RWPE1 (cell line): ENCODE measurements around the gene HKDC1.

Experiments used
- CTCF ChIA-PET: fragments of 350-600 bp; sonication (Branson Sonifier 250); formaldehyde crosslinking; extraction: SDS; loops from one replicate; lab custom pipeline; 2021; lab: Yijun Ruan, JAX
- POLR2A ChIA-PET: fragments of 400-600 bp; formaldehyde crosslinking; extraction: SDS; loops from one replicate; lab custom pipeline; 2020; ENCODE audit warnings: antibody characterized with exemption; ENCODE audit not compliant: low non-redundant PET; lab: Yijun Ruan, JAX
- DNase-seq: peaks from one replicate; pipeline ENCODE4 v3.0.0; 2012; ENCODE audit warnings: low spot score
- H3K27ac ChIP-seq: fragments of 450-650 bp; 2 replicates; pipeline ENCODE4 v1.5.1; 2017
- CTCF ChIP-seq: fragments of 450-650 bp; conservative IDR thresholded peaks from 2 replicates; pipeline ENCODE4 v1.5.1; 2017; ENCODE audit warnings: low read depth, mild to moderate bottlenecking

Gene HKDC1

DNA sequence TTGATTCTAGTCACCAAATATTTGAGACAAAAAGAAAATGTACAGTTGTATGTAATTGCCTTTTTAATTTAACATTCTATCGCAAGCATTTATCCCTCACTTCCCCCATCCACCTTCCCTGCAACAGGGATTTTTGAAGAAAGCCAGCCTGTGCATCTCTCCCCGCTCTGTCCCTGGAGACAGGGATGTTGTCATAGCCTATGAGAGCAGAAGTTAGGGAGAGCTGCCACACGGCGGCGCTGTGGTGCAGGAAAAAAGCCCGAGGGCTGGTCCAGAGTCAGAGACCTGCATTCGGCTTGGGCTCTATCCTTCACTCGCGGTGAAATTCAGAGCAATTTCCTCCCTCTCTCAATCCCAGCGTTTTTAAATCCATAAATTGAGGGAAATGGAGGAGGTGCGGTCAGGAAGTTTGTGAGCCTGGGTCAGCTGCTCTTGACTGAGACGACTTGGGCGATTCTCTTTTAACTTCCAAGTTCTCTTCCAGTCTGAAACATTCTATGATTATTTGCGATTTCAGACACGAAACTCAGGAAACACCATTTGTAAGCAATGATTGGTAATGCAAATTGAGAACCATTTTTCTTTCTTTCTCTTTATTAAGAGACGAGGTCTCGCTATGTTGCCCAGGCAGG, 17.5 kb downstream of the HKDC1 start:
- peak; percentile 87 for DNase-seq
- ChIA-PET CTCF (interaction anchor here (0.6 to 1.6 kb wide), 5 partner anchors 82 to 175 kb away, joined by 3 to 5 read pairs (median 4); no protein-coding TSS in a partner anchor), POLR2A (no interaction called here)
- no peak overlapping the region for H3K27ac ChIP-seq
- TF ChIP-seq CTCF: peak; percentile 93

GRCh38 chr10:69239136-69239535, 19.0 kb downstream of the HKDC1 start:
- CTCF ChIA-PET: interaction anchor here (0.6 to 2.0 kb wide), 7 partner anchors 18 to 169 kb away, joined by 3 to 8 read pairs (median 4); no protein-coding TSS in a partner anchor
- H3K27ac ChIP-seq: peak overlapping the region; percentile 84
- no peak for DNase-seq
- POLR2A ChIA-PET: no interaction called here
- no peak for TF ChIP-seq CTCF

- no peak for TF ChIP-seq CTCF
- POLR2A ChIA-PET: no interaction called here
- peak overlapping the region; percentile 84 for H3K27ac ChIP-seq
- CTCF ChIA-PET: interaction anchor here (0.6 to 2.0 kb wide), 4 partner anchors 124 to 168 kb away, joined by 4 to 8 read pairs (median 6); no protein-coding TSS in a partner anchor
- DNase-seq: no peak
Observed at GRCh38 chr10:69239816-69240434, 19.8 kb downstream of the HKDC1 start.

DNA sequence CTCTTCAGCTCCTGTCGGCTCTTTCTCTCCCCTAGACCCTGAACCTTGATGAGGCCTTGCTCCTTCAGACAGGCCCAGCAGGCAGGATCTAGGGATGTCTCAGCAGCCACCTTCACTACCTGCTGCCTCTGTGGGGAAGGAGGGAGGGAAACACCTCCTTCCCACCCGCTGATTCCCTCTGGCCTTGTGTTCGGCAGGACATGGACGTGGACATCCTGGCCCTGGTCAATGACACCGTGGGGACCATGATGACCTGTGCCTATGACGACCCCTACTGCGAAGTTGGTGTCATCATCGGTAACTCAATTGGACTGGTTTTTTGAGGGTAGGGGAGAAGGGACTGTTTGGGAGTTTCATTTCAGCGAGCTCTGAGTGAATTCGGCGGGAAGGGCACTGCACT, 20.3 kb downstream of the HKDC1 start:
- no peak for TF ChIP-seq CTCF
- peak overlapping the region; percentile 84 for H3K27ac ChIP-seq
- ChIA-PET POLR2A (no interaction called here), CTCF (interaction anchor here (1.1 to 2.0 kb wide), 2 partner anchors 152 to 168 kb away, joined by 6 to 8 read pairs; no protein-coding TSS in a partner anchor)
- no peak for DNase-seq

DNA sequence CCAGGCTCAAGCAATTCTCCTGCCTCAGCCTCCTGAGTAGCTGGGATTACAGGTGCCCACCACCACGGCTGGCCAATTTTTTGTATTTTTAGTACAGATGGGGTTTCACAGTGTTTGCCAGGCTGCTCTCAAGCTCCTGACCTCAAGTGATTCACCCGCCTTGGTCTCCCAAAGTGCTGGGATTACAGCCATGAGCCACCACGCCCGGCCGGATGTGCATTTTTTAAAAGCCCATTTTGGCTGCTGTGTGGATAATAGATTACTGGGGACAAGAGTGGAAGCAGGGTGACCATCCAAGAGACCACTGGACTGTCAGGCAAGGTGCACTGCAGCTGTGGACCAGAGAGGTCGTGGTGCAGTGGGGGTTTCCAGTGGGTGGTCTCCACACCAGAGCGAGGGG, 21.4 kb downstream of the HKDC1 start:
- ChIA-PET POLR2A (no interaction called here), CTCF (interaction anchor here (0.6 to 1.8 kb wide), 4 partner anchors 37 to 166 kb away, joined by 3 to 10 read pairs (median 3); partner anchors contain the start of gene HK1)
- TF ChIP-seq CTCF: no peak
- peak overlapping the region; percentile 84 for H3K27ac ChIP-seq
- no peak for DNase-seq

GRCh38 chr10:69242040-69242851, 22.1 kb downstream of the HKDC1 start:
- DNase-seq: no peak
- H3K27ac ChIP-seq: peak overlapping the region; percentile 84
- CTCF ChIA-PET: interaction anchor here (0.6 to 1.8 kb wide), 6 partner anchors 36 to 165 kb away, joined by 3 to 10 read pairs (median 3); partner anchors contain the start of gene HK1
- POLR2A ChIA-PET: no interaction called here
- no peak for TF ChIP-seq CTCF
